GM12801 (cell line): Measurements from ENCODE around the gene IDH3G.

Experiments
- CTCF ChIP-seq: IDR thresholded peaks from one replicate; pipeline ENCODE4 v1.5.1; 2011; ENCODE audit warnings: control low read depth; ENCODE audit not compliant: insufficient read length; ENCODE audit errors: extremely low read depth

IDH3G gene

DNA sequence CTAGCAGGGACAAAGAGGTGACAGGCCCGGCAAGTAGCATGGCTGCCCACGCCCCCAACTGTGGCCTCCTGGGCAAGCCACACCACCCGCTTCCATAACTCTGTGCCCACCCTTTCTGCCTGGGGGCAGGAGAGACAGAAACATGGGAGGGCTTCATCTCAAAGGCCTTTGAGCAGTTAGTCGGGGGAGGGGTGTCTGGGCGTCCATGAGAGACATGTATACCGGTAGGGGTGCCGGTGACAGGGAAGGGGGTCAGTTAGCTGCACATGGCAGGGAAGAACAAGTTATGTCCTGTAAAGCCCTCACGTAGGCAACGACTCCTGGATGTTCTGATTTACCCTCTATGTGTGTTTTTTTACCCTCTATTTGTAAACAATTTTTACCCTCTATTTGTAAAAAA is 26.9 kb upstream of the IDH3G start:
- TF ChIP-seq CTCF, result no peak

- TF ChIP-seq CTCF, result no peak
Measured at GRCh38 chrX:153820601-153821000, 26.4 kb upstream of the IDH3G start.

DNA sequence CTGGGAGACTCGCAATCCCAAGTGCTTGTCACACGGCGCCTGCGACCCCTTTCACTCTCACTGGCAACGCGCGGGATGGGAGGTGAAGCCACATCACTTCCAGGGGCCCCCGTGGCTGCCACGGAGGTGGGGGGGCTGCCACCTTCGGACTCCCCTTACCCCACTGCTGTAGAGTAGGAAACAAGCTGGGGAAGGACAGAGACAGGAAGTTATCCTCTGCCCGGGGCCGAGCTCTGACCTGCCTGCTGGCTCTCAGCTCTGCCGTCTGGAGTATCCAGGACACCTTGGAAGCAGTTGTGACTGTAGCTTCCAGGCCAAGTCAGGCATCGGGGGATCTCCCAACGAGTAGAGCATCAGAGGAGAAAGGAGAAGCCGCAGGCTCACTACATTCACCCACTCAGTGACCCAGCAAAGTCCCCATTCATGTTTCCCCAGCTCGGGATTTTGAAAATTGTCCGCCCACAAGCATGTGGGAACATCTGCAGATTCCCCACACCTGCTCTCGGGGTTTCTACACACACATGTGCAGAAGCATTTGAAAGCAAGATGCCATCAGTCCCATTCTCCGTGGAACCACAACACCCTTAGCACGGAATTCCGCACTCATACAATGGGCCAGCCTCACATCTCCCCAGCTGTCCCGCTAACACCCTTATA is 25.3 kb upstream of the IDH3G start:
- no peak for TF ChIP-seq CTCF

DNA sequence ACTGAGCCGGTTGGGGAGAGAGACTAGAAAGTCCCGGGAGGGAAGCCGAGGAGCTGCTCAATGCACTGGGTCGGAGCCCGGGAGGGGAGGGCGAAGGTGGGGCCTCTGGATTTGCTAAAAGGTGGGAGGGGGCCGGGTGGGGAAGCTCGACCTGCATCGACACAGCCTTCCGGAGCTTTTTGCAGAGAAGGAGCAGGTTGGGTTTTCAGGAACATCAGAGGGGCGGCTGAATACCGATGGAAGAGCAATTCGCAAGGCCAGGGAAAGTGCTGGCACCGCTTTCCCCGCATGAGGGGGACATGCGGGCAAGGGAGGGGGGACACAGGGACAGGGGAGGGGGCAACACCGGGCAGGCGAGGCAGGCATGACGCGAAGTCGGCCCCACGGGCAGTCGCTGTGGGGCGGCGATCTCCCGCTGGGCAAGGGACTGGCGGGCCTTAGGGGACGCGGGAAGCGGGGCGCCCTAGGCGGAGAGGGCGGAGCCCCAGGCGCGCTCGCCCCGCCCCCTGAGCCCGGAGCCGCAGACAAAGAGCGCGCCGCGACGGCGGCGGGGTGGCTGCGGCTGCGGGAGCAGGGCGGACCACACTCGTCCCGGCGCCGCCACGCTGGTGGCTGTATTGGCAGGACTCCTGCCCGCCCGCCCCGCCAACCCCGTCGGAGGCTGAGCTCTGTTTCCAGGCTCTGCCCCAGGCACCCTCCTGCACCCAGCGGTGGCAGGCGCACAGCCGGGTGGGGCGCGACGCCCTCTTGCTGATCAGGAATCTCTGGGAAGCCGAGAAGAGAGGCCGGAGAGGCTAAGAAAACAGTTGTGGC is 24.6 kb upstream of the IDH3G start:
- no peak for TF ChIP-seq CTCF

DNA sequence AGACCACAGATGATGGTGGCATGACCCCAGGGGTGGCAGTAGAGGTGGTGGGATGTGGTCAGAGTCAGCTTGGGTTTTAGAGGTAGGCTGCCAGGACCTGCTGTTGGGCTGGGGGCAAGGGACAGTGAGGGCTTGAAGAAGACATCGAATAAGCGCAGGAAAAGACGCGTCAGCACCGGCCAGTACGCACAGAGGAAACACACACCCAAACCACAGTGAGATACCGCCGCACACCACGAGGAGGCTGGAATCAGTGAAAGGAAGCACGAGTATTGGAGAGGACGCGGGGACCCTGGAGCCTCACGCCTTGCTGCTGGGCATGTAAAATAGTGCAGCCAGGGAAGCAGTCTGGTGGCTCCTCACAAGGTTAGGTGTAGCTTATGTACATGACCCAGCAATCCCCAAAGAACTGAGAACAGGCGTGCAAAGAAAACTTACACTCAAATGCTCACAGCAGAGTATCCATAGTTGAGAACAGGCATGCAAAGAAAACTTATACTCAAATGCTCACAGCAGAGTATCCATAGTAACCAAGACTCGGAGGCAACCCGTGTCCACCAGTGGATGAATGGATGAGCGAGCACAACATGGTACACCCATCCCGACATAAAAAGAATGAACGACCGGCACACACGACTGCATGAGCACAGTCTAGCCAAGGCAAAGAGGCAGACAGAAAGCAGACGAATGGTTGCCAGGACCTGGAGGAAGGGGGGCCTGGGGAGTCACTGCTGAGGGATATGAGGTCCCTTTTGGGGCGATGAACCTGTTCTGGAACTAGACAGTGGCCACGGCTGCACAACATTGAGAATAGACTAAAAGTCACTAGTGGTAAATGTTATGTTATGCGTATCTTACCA is 22.9 kb upstream of the IDH3G start:
- TF ChIP-seq CTCF, result no peak

- TF ChIP-seq CTCF, result no peak
Measured at GRCh38 chrX:153814591-153815315, 20.6 kb upstream of the IDH3G start.
